ENCODE measurements around the gene TENM4. TPM values are rescaled to one million over a fixed set of nuclear protein-coding genes. Genes with fewer than 3 reads are reported as not detected.

The TENM4 gene
- total RNA-seq, 1 experiment from 2014 or later = 0.39 TPM

DNA sequence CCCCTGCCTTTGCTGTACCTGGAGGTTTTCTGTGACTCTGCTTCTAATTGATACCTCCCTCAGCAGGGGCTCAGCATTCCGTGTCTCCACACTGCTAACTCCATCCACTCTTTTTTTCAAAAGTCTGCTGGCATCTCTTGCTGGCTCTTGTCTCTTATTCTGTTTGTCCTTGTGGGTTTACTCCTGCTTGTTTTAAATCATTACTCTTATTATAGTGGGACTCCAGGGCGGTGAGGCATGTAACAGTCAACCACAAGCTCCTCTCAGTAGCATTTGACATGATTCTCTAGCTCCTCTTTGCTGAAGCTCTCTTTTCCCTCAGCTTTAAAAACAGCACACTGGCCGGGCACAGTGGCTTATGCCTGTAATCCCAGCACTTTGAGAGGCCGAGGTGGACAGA, 605.9 kb downstream of the TENM4 start:
- in situ Hi-C loops (cut with HindIII; ENCODE audit: low pct_unique_long_range_greater_than_20kb, low sequenced_read_pairs) (no loop called here), intact Hi-C loops (cut with micrococcal nuclease; ENCODE audit: unreplicated experiment) (no loop called here)
- Histone ChIP-seq H3K27me3 (ENCODE audit: control insufficient read depth, insufficient read depth, low read length) (peaks cover 8% of the 10 kb centered on the region), H3K4me3 (ENCODE audit: low read depth in 2 of 2, low read length in 2 of 2) (no peak overlapping the region), H3K27ac (ENCODE audit: low read length) (no peak overlapping the region), H3K9me3 (ENCODE audit: control insufficient read depth, insufficient read depth, low read depth, low read length) (no peaks in the 10 kb centered on the region), H3K4me1 (ENCODE audit: control insufficient read depth, insufficient read depth, low read length) (no peaks in the 10 kb centered on the region), H3K36me3 (ENCODE audit: control insufficient read depth, insufficient read depth, low read length) (no peaks in the 10 kb centered on the region)
- no TSS peak for BruUV-seq (replicated peaks)
- TF ChIP-seq, protein P1, sequence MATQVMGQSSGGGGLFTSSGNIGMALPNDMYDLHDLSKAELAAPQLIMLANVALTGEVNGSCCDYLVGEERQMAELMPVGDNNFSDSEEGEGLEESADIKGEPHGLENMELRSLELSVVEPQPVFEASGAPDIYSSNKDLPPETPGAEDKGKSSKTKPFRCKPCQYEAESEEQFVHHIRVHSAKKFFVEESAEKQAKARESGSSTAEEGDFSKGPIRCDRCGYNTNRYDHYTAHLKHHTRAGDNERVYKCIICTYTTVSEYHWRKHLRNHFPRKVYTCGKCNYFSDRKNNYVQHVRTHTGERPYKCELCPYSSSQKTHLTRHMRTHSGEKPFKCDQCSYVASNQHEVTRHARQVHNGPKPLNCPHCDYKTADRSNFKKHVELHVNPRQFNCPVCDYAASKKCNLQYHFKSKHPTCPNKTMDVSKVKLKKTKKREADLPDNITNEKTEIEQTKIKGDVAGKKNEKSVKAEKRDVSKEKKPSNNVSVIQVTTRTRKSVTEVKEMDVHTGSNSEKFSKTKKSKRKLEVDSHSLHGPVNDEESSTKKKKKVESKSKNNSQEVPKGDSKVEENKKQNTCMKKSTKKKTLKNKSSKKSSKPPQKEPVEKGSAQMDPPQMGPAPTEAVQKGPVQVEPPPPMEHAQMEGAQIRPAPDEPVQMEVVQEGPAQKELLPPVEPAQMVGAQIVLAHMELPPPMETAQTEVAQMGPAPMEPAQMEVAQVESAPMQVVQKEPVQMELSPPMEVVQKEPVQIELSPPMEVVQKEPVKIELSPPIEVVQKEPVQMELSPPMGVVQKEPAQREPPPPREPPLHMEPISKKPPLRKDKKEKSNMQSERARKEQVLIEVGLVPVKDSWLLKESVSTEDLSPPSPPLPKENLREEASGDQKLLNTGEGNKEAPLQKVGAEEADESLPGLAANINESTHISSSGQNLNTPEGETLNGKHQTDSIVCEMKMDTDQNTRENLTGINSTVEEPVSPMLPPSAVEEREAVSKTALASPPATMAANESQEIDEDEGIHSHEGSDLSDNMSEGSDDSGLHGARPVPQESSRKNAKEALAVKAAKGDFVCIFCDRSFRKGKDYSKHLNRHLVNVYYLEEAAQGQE (IDR thresholded peaks at IDR 0.05; ENCODE audit: insufficient read depth in 1 of 2, low read depth in 2 of 2, low read length in 1 of 2) = no peak
- TF ChIP-seq, protein P2, sequence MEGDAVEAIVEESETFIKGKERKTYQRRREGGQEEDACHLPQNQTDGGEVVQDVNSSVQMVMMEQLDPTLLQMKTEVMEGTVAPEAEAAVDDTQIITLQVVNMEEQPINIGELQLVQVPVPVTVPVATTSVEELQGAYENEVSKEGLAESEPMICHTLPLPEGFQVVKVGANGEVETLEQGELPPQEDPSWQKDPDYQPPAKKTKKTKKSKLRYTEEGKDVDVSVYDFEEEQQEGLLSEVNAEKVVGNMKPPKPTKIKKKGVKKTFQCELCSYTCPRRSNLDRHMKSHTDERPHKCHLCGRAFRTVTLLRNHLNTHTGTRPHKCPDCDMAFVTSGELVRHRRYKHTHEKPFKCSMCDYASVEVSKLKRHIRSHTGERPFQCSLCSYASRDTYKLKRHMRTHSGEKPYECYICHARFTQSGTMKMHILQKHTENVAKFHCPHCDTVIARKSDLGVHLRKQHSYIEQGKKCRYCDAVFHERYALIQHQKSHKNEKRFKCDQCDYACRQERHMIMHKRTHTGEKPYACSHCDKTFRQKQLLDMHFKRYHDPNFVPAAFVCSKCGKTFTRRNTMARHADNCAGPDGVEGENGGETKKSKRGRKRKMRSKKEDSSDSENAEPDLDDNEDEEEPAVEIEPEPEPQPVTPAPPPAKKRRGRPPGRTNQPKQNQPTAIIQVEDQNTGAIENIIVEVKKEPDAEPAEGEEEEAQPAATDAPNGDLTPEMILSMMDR (IDR thresholded peaks at IDR 0.05) = no peak
- TF ChIP-seq SIN3A (IDR thresholded peaks at IDR 0.05; ENCODE audit: borderline replicate concordance, insufficient read depth, low read depth, low read length) (no peak), POLR2AphosphoS5 (IDR thresholded peaks at IDR 0.05; ENCODE audit: low read depth, low read length) (no peak), TCF7L2 (IDR thresholded peaks at IDR 0.05; ENCODE audit: low read depth, low read length) (no peak)
- CTCF ChIA-PET = interaction anchor here (0.6 kb wide), 1 partner anchor 20 kb away, joined by 3 read pairs; no protein-coding TSS in a partner anchor
- POLR2A ChIA-PET = no interaction called here
- ATAC-seq (no peak), DNase-seq (ENCODE audit: low read depth, low spot score) (no peak)

DNA sequence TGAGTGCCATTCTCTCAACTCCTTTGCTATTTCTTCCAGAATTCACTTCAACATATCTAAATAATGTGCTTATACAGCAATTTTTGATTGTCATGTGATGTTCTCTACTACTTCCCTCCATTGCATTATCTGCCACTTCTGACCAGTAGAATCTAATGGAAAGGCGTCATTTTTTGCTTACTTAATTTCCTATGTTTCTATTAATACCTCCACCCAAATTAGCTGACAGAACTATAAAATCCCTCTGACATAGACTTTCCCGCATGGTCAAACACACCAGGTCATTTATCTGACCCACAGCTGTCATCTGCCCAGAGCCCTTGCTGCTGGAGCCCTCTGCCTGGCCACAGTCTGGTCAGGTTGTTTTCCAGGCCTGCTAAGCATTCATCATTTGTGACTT, 607.6 kb downstream of the TENM4 start:
- ATAC-seq = no peak
- TF ChIP-seq, protein P2 (IDR thresholded peaks at IDR 0.05) = no peak
- TF ChIP-seq SIN3A (IDR thresholded peaks at IDR 0.05; ENCODE audit: borderline replicate concordance, insufficient read depth, low read depth, low read length) = no peak
- no peak for TF ChIP-seq POLR2AphosphoS5 (IDR thresholded peaks at IDR 0.05; ENCODE audit: low read depth, low read length)
- TF ChIP-seq TCF7L2 (IDR thresholded peaks at IDR 0.05; ENCODE audit: low read depth, low read length) = no peak
- TF ChIP-seq, protein P1 (IDR thresholded peaks at IDR 0.05; ENCODE audit: insufficient read depth in 1 of 2, low read depth in 2 of 2, low read length in 1 of 2) = no peak
- Histone ChIP-seq H3K27ac (ENCODE audit: low read length) (no peak overlapping the region), H3K36me3 (ENCODE audit: control insufficient read depth, insufficient read depth, low read length) (no peaks in the 10 kb centered on the region), H3K9me3 (ENCODE audit: control insufficient read depth, insufficient read depth, low read depth, low read length) (no peaks in the 10 kb centered on the region), H3K27me3 (ENCODE audit: control insufficient read depth, insufficient read depth, low read length) (peaks cover 8% of the 10 kb centered on the region), H3K4me3 (ENCODE audit: low read depth in 2 of 2, low read length in 2 of 2) (no peak overlapping the region), H3K4me1 (ENCODE audit: control insufficient read depth, insufficient read depth, low read length) (no peaks in the 10 kb centered on the region)
- BruUV-seq (replicated peaks) = no TSS peak
- intact Hi-C loops (cut with micrococcal nuclease; ENCODE audit: unreplicated experiment) = no loop called here
- no peak for DNase-seq (ENCODE audit: low read depth, low spot score)
- in situ Hi-C loops (cut with HindIII; ENCODE audit: low pct_unique_long_range_greater_than_20kb, low sequenced_read_pairs) = no loop called here
- CTCF ChIA-PET = no interaction called here
- POLR2A ChIA-PET = no interaction called here
